BJ (cell line): ENCODE results near the gene MRLN. TPM values are rescaled to one million over a fixed set of nuclear protein-coding genes. Genes with fewer than 3 reads are reported as not detected.

Source experiments
- CTCF ChIA-PET: fragments of 350-600 bp; formaldehyde crosslinking; extraction: SDS; loops from one replicate; lab custom pipeline; 2021; ENCODE audit warnings: antibody characterized with exemption, inconsistent platforms; lab: Yijun Ruan, JAX
- POLR2A ChIA-PET: fragments of 300-600 bp; sonication (Branson Sonifier 250); formaldehyde crosslinking; extraction: SDS; loops from one replicate; lab custom pipeline; 2021; ENCODE audit warnings: antibody characterized with exemption; lab: Charles Lee
- DNase-seq: peaks from one replicate; pipeline ENCODE4 v3.0.0-alpha.2; 2011; ENCODE audit warnings: low read depth
- H3K27me3 ChIP-seq: 2 replicates; pipeline ENCODE4 v1.6.0; 2011; ENCODE audit warnings: low read length; ENCODE audit not compliant: control insufficient read depth, insufficient read depth
- H3K36me3 ChIP-seq: 2 replicates; pipeline ENCODE4 v1.5.1; 2011; ENCODE audit warnings: low read length; ENCODE audit not compliant: control insufficient read depth, insufficient read depth
- H3K4me3 ChIP-seq: 2 replicates; pipeline ENCODE4 v1.5.1; 2011; ENCODE audit warnings: low read depth, mild to moderate bottlenecking, control low read depth, low read length
- polyA plus RNA-seq: library from polyadenylated mRNA; depleted of rRNA; stranded (reverse); fragments of >200 nt; gene quantifications from 2 replicates; pipeline ENCODE4 v1.2.3, GENCODE V29; 2011
- TF ChIP-seq, protein P1 (sequence below): IDR thresholded peaks from 2 replicates; pipeline ENCODE4 v1.5.1; 2011; ENCODE audit warnings: low read depth, mild to moderate bottlenecking, control low read depth, inconsistent platforms, low read length, moderate library complexity; ENCODE audit not compliant: insufficient read depth

The MRLN gene
- polyA plus RNA-seq, 1 experiment = not detected

- Histone ChIP-seq H3K4me3 (no peak overlapping the region), H3K36me3 (no peaks in the 10 kb centered on the region), H3K27me3 (no peaks in the 10 kb centered on the region)
- DNase-seq = no peak
- TF ChIP-seq, protein P1, sequence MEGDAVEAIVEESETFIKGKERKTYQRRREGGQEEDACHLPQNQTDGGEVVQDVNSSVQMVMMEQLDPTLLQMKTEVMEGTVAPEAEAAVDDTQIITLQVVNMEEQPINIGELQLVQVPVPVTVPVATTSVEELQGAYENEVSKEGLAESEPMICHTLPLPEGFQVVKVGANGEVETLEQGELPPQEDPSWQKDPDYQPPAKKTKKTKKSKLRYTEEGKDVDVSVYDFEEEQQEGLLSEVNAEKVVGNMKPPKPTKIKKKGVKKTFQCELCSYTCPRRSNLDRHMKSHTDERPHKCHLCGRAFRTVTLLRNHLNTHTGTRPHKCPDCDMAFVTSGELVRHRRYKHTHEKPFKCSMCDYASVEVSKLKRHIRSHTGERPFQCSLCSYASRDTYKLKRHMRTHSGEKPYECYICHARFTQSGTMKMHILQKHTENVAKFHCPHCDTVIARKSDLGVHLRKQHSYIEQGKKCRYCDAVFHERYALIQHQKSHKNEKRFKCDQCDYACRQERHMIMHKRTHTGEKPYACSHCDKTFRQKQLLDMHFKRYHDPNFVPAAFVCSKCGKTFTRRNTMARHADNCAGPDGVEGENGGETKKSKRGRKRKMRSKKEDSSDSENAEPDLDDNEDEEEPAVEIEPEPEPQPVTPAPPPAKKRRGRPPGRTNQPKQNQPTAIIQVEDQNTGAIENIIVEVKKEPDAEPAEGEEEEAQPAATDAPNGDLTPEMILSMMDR = no peak
- CTCF ChIA-PET = no interaction called here
- POLR2A ChIA-PET = no interaction called here
These were observed 32.9 kb downstream of the MRLN start for GRCh38 chr10:59720377-59720776.

DNA sequence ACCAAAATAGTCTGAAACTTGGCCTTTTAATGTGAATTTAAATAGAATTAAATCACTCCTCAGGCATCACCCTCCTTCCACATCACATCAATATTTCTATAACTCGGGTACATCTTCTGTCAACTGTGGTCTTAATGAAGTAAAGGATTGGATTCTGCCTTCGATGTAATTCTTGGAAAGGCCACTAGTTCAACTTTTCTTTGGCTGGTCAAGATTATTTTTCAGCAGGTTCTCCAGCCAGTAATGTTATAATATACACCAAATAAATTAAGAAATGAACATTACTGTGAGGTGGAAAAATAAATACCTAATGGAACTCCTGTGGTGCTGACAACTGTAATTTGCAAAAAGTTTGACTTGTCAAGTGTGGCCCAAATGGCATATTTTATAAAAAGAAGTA, 33.9 kb downstream of the MRLN start:
- Histone ChIP-seq H3K4me3 (no peak overlapping the region), H3K27me3 (no peaks in the 10 kb centered on the region), H3K36me3 (no peaks in the 10 kb centered on the region)
- DNase-seq = no peak
- TF ChIP-seq, protein P1 = no peak
- ChIA-PET POLR2A (no interaction called here), CTCF (no interaction called here)

DNA sequence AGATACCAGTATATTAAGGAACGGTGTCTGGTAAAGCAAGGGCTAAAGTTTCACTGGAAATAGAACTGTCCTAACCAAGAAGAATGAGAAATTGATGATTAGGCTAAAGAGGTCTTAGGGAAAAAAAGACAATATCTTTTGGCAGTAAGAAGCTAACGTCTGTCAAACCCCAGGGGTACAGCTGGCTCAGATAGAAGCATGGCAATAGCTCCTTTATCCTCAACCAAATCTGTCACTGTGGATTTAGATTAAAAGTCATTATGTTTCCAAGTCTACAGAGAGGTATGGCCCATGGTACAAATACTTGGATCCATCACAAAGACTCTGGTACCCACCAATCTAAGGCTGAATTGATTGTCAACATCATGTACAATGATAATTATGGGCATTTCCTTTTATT, 35.0 kb downstream of the MRLN start:
- no peak for DNase-seq
- Histone ChIP-seq H3K4me3 (no peak overlapping the region), H3K27me3 (no peaks in the 10 kb centered on the region), H3K36me3 (no peaks in the 10 kb centered on the region)
- TF ChIP-seq, protein P1 = no peak
- ChIA-PET CTCF (interaction anchor here (0.6 to 1.1 kb wide), 2 partner anchors 10 to 83 kb away, joined by 3 read pairs; no protein-coding TSS in a partner anchor), POLR2A (no interaction called here)

DNA sequence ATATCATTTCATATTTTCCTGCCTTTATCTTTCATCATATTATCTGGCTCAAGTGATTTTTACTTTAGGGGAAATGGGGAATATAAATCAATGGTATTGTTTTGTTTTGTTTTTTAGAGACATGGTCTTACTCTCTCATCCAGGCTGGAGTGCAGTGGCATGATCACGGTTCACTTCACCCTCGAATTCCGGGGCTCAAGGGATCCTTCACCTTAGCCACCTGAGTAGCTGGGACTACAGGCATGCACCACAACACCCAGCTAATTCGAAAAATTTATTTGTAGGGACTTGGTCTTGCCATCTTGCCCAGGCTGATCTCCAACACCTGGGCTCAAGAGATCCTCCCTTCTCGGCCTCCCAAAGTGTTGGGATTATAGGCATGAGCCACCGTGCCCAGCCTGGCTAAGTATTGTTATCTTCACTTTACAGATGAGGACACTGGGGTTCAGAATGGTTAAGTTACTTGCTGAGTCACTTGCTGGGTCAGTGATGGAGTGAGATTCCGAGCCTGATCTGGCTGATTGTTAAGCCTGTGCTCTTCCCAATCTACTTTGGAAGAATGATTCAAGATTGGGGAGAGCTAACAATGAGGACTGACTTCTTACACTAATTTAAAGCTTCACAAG, 39.9 kb downstream of the MRLN start:
- no peak for DNase-seq
- H3K27me3 ChIP-seq = peaks cover 12% of the 10 kb centered on the region
- no peak overlapping the region for H3K4me3 ChIP-seq
- no peaks in the 10 kb centered on the region for H3K36me3 ChIP-seq
- ChIA-PET CTCF (no interaction called here), POLR2A (no interaction called here)
- TF ChIP-seq, protein P1 = no peak

DNA sequence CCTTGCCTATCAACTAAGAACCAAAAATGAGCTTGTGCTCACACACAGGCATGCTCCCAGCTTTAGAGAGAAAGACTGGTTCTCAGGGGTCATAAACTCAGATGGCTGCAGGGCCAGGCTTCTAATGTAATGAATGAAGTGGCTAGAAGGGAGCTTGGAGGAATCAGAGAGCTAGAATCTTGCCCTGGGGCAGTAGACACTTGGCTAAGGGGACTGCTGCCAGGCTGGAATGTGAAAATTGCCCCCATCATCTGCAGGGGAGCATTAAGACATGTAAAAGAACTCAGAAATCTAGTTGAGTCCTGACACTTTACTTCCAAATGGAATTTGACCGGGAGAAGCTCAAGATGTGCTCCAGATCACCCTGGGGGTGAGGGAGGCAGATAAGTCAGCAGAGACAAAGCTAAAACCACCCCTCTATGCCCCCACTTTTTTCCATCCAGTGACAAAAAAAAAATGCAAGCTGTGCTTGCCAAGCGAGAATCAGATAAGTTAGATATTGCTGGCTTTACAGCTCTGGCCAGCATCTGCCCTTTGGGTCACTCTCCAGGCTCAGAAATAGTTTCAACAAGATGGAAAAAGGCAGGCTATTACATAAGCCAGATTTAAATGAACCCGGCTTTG, 41.3 kb downstream of the MRLN start:
- Histone ChIP-seq H3K36me3 (no peaks in the 10 kb centered on the region), H3K27me3 (peaks cover 12% of the 10 kb centered on the region), H3K4me3 (no peak overlapping the region)
- TF ChIP-seq, protein P1 = no peak
- ChIA-PET CTCF (interaction anchor here (0.6 kb wide), 1 partner anchor 11 kb away, joined by 4 read pairs; no protein-coding TSS in a partner anchor), POLR2A (no interaction called here)
- DNase-seq = no peak
